DND-41 (cell line): Measurements from ENCODE around the gene CEP152.

Source experiments
- ATAC-seq: fragments of 200-7000 bp; cut with Tn5 transposase; 3 replicates; pipeline ENCODE4 v1.9.1; 2021; ENCODE audit warnings: low read depth; ENCODE audit not compliant: insufficient read depth
- DNase-seq: peaks from one replicate; pipeline ENCODE4 v3.0.0-alpha.2; 2020
- H2AFZ ChIP-seq: 2 replicates; pipeline ENCODE4 v1.6.0; 2012; ENCODE audit warnings: low read depth, low read length
- H3K27ac ChIP-seq: 2 replicates; pipeline ENCODE4 v1.5.1; 2012; ENCODE audit warnings: low read length, inconsistent platforms
- H3K27me3 ChIP-seq: fragments of 200-600 bp; sonication (generic); 2 replicates; pipeline ENCODE4 v1.6.0; 2012; ENCODE audit warnings: low read length, mild to moderate bottlenecking, inconsistent platforms; ENCODE audit not compliant: insufficient read depth, poor library complexity
- H3K36me3 ChIP-seq: 2 replicates; pipeline ENCODE4 v1.5.1; 2012; ENCODE audit warnings: low read length, inconsistent platforms; ENCODE audit not compliant: insufficient read depth
- H3K4me1 ChIP-seq: 2 replicates; pipeline ENCODE4 v1.5.1; 2012; ENCODE audit warnings: mild to moderate bottlenecking, low read length; ENCODE audit not compliant: insufficient read depth
- H3K4me2 ChIP-seq: 2 replicates; pipeline ENCODE4 v1.6.0; 2012; ENCODE audit warnings: mild to moderate bottlenecking, moderate library complexity, low read length, inconsistent platforms; ENCODE audit not compliant: insufficient read depth
- H3K4me3 ChIP-seq, 2 experiments: fragments of 200-600 bp in 1 of 2; shearing (Covaris generic) in 1 of 2; 2 replicates each; pipeline ENCODE4 v1.5.1; 2012 to 2016; ENCODE audit warnings: inconsistent platforms in 2 of 2, low read length in 2 of 2, mild to moderate bottlenecking in 2 of 2, low read depth in 1 of 2, moderate library complexity in 1 of 2
- H3K79me2 ChIP-seq: 2 replicates; pipeline ENCODE4 v1.6.0; 2012; ENCODE audit warnings: low read length, inconsistent platforms; ENCODE audit not compliant: insufficient read depth
- H3K9ac ChIP-seq: 2 replicates; pipeline ENCODE4 v1.6.0; 2012; ENCODE audit warnings: low read depth, mild to moderate bottlenecking, inconsistent platforms, low read length, moderate library complexity
- H3K9me3 ChIP-seq: 2 replicates; pipeline ENCODE4 v1.5.1; 2012; ENCODE audit warnings: low read length, moderate library complexity, mild to moderate bottlenecking, inconsistent platforms; ENCODE audit not compliant: insufficient read depth, severe bottlenecking
- H4K20me1 ChIP-seq: 2 replicates; pipeline ENCODE4 v1.6.0; 2012; ENCODE audit warnings: low read length; ENCODE audit not compliant: insufficient read depth
- CTCF ChIP-seq: IDR thresholded peaks from 2 replicates; pipeline ENCODE4 v1.5.1; 2012; ENCODE audit warnings: borderline replicate concordance, low read length, moderate library complexity, mild to moderate bottlenecking; ENCODE audit not compliant: poor library complexity, severe bottlenecking; ENCODE audit errors: extremely low read depth
- EZH2 ChIP-seq: IDR thresholded peaks from 3 replicates; pipeline ENCODE4 v1.6.1; 2012; ENCODE audit warnings: borderline replicate concordance, low read depth, mild to moderate bottlenecking, moderate library complexity, low read length, inconsistent platforms; ENCODE audit not compliant: severe bottlenecking

CEP152 gene

DNA sequence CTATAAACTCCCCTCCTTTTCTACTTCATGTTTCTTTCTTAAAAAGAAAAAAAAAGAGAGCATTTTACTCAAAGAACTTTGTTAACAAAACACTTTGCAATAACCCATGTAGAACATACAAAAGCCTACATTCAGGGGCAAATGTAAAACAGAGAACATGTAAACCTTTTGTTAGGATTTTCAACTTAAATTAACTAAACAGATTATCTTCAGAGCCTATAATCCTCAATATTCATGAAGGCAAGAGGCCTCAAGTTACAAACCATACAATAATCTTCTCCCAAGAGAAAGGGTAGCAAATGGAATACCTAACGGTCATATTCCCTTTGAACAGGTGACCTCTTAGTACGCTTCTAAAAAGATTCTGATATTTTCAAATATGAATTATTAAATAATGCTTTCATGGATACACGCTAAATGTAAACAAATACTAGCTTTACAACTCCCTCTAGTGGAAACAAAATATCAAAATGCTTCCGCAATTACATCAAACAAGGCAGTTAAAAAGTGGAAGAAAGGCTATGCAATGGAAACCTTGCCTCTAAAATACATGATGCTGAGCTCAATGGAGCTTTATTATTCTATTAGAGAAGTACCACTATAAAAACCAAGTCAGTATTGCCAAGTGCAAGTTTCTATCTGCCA, 9.9 kb downstream of the CEP152 start:
- Histone ChIP-seq H3K4me2 (no peak overlapping the region), H3K4me3 (no peak overlapping the region), H2AFZ (no peak overlapping the region), H3K4me1 (peaks cover 9% of the 10 kb centered on the region), H3K9ac (no peak overlapping the region), H3K9me3 (no peaks in the 10 kb centered on the region), H3K79me2 (peaks cover 75% of the 10 kb centered on the region), H4K20me1 (peaks cover 17% of the 10 kb centered on the region; the same call in 1 of the 2 replicates), H3K27me3 (no peaks in the 10 kb centered on the region), H3K27ac (no peak overlapping the region), H3K36me3 (peaks cover 43% of the 10 kb centered on the region)
- ATAC-seq (no peak), DNase-seq (no peak)
- TF ChIP-seq CTCF, result peak; percentile 39
- TF ChIP-seq EZH2, result no peak

DNA sequence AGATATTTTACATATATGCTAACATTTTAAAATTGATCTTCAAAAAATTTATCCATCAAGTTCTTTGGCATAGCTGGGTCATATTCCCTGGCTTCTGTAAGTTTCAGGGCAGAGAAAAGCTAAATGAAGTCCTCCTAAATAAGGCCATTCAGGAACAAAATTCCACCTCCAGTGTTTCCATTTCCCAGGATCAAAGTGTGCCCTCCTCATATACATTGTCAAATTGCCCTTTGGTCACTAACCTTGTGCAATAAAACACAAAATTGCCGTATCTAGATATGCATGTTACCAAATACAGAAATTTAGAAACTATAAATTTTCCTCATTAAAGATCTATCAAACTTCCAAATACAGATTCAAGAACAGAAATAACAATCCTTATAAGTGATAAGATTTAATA, 10.6 kb downstream of the CEP152 start:
- Histone ChIP-seq H3K4me1 (0 out of 2 replicates have a peak, but pooled peaks cover 4% of the 10 kb centered on the region), H3K27ac (no peak overlapping the region), H3K9me3 (no peaks in the 10 kb centered on the region), H3K4me3 (no peak overlapping the region), H3K79me2 (peaks cover 68% of the 10 kb centered on the region), H4K20me1 (peaks cover 17% of the 10 kb centered on the region; the same call in 1 of the 2 replicates), H3K27me3 (no peaks in the 10 kb centered on the region), H3K36me3 (peaks cover 48% of the 10 kb centered on the region), H3K4me2 (no peak overlapping the region), H2AFZ (no peak overlapping the region), H3K9ac (no peak overlapping the region)
- no peak for ATAC-seq
- no peak for DNase-seq
- TF ChIP-seq EZH2 (no peak), CTCF (no peak)

GRCh38 chr15:48798319-48798718, 12.6 kb downstream of the CEP152 start:
- Histone ChIP-seq H3K36me3 (peaks cover 44% of the 10 kb centered on the region), H3K4me2 (no peak overlapping the region), H3K4me3 (no peak overlapping the region), H2AFZ (no peak overlapping the region), H3K27me3 (no peaks in the 10 kb centered on the region), H4K20me1 (peaks cover 12% of the 10 kb centered on the region; the same call in 1 of the 2 replicates), H3K79me2 (peaks cover 49% of the 10 kb centered on the region), H3K27ac (no peak overlapping the region), H3K9ac (no peak overlapping the region), H3K9me3 (no peaks in the 10 kb centered on the region), H3K4me1 (no peaks in the 10 kb centered on the region)
- TF ChIP-seq EZH2 (no peak), CTCF (no peak)
- no peak for ATAC-seq
- no peak for DNase-seq

- peaks cover 6% of the 10 kb centered on the region; the same call in 1 of the 2 replicates for H4K20me1 ChIP-seq
- no peaks in the 10 kb centered on the region for H3K9me3 ChIP-seq
- no peak for ATAC-seq
- H3K4me3 ChIP-seq, result no peak overlapping the region
- H3K27me3 ChIP-seq, result no peaks in the 10 kb centered on the region
- H2AFZ ChIP-seq, result no peak overlapping the region
- no peak for DNase-seq
- no peak for TF ChIP-seq CTCF
- TF ChIP-seq EZH2, result no peak
- peaks cover 35% of the 10 kb centered on the region for H3K79me2 ChIP-seq
- H3K4me2 ChIP-seq, result no peak overlapping the region
- peaks cover 52% of the 10 kb centered on the region for H3K36me3 ChIP-seq
- H3K9ac ChIP-seq, result no peak overlapping the region
- H3K27ac ChIP-seq, result no peak overlapping the region
- no peaks in the 10 kb centered on the region for H3K4me1 ChIP-seq
Observed at GRCh38 chr15:48796930-48797329, 13.9 kb downstream of the CEP152 start.
